Measurements from ENCODE around the gene TMEM272. TPM values are rescaled to one million over a fixed set of nuclear protein-coding genes. Genes with fewer than 3 reads are reported as not detected.

The TMEM272 gene
- total and polyA plus RNA-seq, 12 donors = 0.09 to 2.7 (median 0.56) TPM

GRCh38 chr13:51783428-51784094 is 61.4 kb downstream of the TMEM272 start:
- intact Hi-C loops (cut with DNase I) = loop anchor here in 1 of 10 donors (10.0 kb wide), 1 partner anchor 199 kb away; the partner anchor contains the start of gene WDFY2
- H3K4me1 ChIP-seq = peaks cover 8 to 22% (median 21%) of the 10 kb centered on the region in 9 donors
- no peak for DNase-seq

GRCh38 chr13:51782026-51782710 is 62.8 kb downstream of the TMEM272 start:
- 78 to 79% methylated on average over 15 of the region's 15 CpGs for WGBS, 2 donors
- TF ChIP-seq CTCF (IDR thresholded peaks at IDR 0.05) = no peak
- Histone ChIP-seq H3K4me3 (no peak overlapping the region), H3K27me3 (no peaks in the 10 kb centered on the region), H3K36me3 (peaks cover 0 to 10% (median 0%) of the 10 kb centered on the region in 9 donors), H3K9me3 (no peaks in the 10 kb centered on the region), H3K4me1 (peaks cover 7 to 19% (median 18%) of the 10 kb centered on the region in 9 donors), H3K27ac (no peak overlapping the region)
- DNase-seq (no peak), ATAC-seq (no peak)
- intact Hi-C loops (cut with DNase I) = loop anchor here in 1 of 10 donors (10.0 kb wide), 1 partner anchor 197 kb away; the partner anchor contains the start of gene WDFY2

More at GRCh38 chr13:51783428-51784094, 61.4 kb downstream of the TMEM272 start:
- no peak overlapping the region for H3K27ac ChIP-seq
- H3K36me3 ChIP-seq = peaks cover 0 to 1% (median 0%) of the 10 kb centered on the region in 9 donors
- TF ChIP-seq CTCF (IDR thresholded peaks at IDR 0.05) = no peak
- no peaks in the 10 kb centered on the region for H3K9me3 ChIP-seq
- H3K27me3 ChIP-seq = no peaks in the 10 kb centered on the region
- ATAC-seq = no peak
- 91 to 93% methylated on average over 9 of the region's 9 CpGs for WGBS, 2 donors
- no peak overlapping the region for H3K4me3 ChIP-seq

GRCh38 chr13:51781246-51782022 is 63.5 kb downstream of the TMEM272 start:
- intact Hi-C loops (cut with DNase I) = loop anchor here in 1 of 10 donors (10.0 kb wide), 1 partner anchor 197 kb away; the partner anchor contains the start of gene WDFY2
- 73 to 78% methylated on average over 15 of the region's 15 CpGs for WGBS, 2 donors
- H3K4me1 ChIP-seq = peaks cover 5 to 11% (median 11%) of the 10 kb centered on the region in 9 donors

More at GRCh38 chr13:51781246-51782022, 63.5 kb downstream of the TMEM272 start:
- H3K4me3 ChIP-seq = no peak overlapping the region
- ATAC-seq = peak in 6 of 8 donors; percentile 39 to 57 (median 42)
- no peak overlapping the region for H3K27ac ChIP-seq
- no peak for DNase-seq
- H3K36me3 ChIP-seq = peaks cover 0 to 11% (median 0%) of the 10 kb centered on the region in 9 donors
- H3K9me3 ChIP-seq = no peaks in the 10 kb centered on the region
- no peaks in the 10 kb centered on the region for H3K27me3 ChIP-seq
- TF ChIP-seq CTCF (IDR thresholded peaks at IDR 0.05) = peak in 5 of 9 donors; percentile 12 to 42 (median 34)
